HAP-1 (cell line): ENCODE results near the gene NKX2-1.

Experiments
- DNase-seq, 2 experiments: peaks; one replicate each; pipeline ENCODE4 v3.0.0-alpha.2; 2016 to 2020; ENCODE audit warnings: low spot score in 2 of 2
- H3K27me3 ChIP-seq: fragments of 250-450 bp; sonication (Bioruptor Pico); 2 replicates; pipeline ENCODE4 v1.5.1; 2020; ENCODE audit warnings: low read depth, mild to moderate bottlenecking, moderate library complexity
- H3K36me3 ChIP-seq: fragments of 250-450 bp; sonication (Bioruptor Pico); replicated peaks from 2 replicates; pipeline ENCODE4 v1.5.1; 2020; ENCODE audit warnings: mild to moderate bottlenecking
- H3K4me1 ChIP-seq: fragments of 250-450 bp; sonication (Bioruptor Pico); 2 replicates; pipeline ENCODE4 v1.5.1; 2020; ENCODE audit warnings: mild to moderate bottlenecking
- H3K4me3 ChIP-seq: fragments of 250-450 bp; sonication (Bioruptor Pico); 2 replicates; pipeline ENCODE4 v1.5.1; 2020; ENCODE audit warnings: mild to moderate bottlenecking, moderate library complexity
- H3K9me3 ChIP-seq: fragments of 250-450 bp; sonication (Bioruptor Pico); 2 replicates; pipeline ENCODE4 v1.5.1; 2020; ENCODE audit warnings: mild to moderate bottlenecking, moderate library complexity
- in situ Hi-C: fragments of 300-500 bp; cut with MboI; formaldehyde crosslinking; loops from 3 replicates; pipeline ENCODE4 v1.14.3; 2020; ENCODE audit warnings: low sequenced_read_pairs, inconsistent platforms, mixed read lengths

Gene NKX2-1

DNA sequence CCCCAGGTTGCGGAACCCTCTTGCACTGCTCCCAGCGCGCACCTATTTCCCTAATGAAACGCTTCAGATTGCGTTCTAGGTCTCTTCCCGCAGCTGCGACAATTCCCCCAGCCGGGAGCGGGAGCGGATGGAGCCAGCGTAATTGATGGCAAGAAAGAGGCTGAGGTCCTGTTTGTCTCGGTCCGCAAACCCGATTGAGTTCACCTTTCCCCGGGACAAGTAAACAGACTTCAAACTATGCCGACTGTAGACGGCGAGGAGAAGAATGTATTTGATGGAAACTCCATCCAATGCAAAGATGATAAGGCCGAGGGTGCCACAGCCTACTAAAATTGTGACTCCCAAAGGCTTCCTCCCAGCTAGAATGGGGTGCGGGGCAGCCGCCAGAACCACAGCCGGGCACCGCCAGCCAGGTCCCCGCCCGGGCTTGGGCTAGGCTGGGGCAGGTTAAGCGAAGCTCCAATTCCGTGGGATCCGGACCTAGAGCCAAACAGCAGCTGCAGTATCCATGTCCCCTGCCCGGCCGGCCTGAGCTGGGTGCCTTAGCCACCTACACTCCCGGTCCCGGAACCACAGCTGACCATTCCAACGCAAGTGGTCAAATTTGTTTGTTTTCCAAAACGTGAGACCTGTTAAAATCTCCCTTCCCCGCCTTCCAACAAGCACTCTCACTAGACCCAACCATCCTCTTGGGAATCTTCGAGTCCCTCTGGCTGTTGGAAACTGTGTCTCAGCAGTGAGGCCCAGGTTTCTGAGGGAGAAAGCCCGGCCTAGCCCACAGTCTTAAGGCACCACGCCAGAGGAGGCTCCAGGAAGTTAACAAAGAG, 5.5 kb downstream of the NKX2-1 start:
- H3K27me3 ChIP-seq, result 0 out of 2 replicates have a peak, but pooled peaks cover 2% of the 10 kb centered on the region
- H3K36me3 ChIP-seq, result no peaks in the 10 kb centered on the region
- H3K9me3 ChIP-seq, result no peaks in the 10 kb centered on the region
- in situ Hi-C loops, result no loop called here
- H3K4me1 ChIP-seq, result peaks cover 19% of the 10 kb centered on the region
- DNase-seq, result no peak
- H3K4me3 ChIP-seq, result no peak overlapping the region

DNA sequence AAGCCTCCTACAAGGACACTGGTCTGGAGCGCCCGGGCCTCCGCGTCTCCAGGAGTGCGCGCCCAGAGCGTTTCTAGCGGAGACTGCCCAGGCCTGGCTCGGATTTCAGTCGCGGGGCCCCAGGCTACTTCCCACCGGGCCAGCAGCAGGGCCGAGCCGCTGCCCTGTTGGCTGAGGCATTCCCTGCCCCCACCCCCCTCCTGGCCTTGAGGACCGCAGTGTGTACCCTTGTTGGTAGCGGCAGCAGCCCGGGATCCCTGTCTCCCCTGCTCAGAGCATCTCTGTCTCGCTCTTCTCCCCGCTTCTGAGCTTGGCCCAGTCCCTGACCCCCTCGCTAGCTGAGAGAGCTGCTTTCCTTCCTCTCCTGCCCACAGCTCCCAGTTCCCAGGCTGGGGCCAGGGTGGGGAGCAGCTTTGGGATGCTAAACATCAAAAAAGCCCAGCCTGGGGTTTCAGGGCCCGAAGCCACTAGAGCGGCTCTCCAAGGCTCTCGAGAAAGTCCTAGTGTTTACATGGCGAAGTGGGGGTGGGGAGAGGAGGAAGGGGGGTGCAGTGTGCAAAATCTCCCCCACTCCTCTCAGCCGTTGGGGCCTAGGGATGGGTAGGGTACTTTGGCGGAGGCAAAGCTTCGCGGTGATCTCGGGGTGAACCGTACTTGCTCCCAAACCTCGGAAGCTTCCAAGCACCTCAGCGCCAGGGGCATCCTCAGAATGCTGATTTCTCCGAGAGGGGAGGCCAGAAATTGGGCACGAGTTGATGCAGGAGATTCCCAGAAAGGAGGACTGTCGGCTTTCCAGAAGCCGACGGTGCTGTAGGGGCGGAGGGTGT, 6.4 kb downstream of the NKX2-1 start:
- Histone ChIP-seq H3K4me1 (peaks cover 27% of the 10 kb centered on the region), H3K36me3 (no peaks in the 10 kb centered on the region), H3K4me3 (no peak overlapping the region), H3K9me3 (no peaks in the 10 kb centered on the region), H3K27me3 (0 out of 2 replicates have a peak, but pooled peaks cover 2% of the 10 kb centered on the region)
- DNase-seq, result no peak
- in situ Hi-C loops, result no loop called here

DNA sequence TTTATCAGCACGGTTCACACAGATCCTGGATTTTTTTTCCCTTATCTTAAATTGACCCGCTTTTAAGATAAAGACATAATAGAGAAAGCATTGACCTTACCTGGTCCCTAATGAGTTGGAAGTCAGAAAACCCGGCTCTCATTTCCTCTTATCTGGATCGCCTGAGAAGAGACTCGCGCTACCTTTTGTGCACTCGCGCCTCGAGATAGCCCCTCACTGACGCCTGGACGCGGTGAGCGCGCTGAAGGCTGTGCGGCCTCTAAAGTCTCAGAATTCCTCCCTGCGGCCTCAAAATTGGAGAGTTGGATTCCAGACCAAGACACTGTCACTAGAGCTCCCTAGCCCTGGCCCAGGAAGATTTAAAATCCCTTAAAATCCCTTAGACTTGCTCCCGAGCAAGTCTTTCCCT, 7.0 kb downstream of the NKX2-1 start:
- H3K36me3 ChIP-seq, result no peaks in the 10 kb centered on the region
- H3K27me3 ChIP-seq, result 0 out of 2 replicates have a peak, but pooled peaks cover 2% of the 10 kb centered on the region
- H3K4me3 ChIP-seq, result no peak overlapping the region
- no peaks in the 10 kb centered on the region for H3K9me3 ChIP-seq
- H3K4me1 ChIP-seq, result peaks cover 29% of the 10 kb centered on the region
- in situ Hi-C loops, result no loop called here
- DNase-seq, result no peak

DNA sequence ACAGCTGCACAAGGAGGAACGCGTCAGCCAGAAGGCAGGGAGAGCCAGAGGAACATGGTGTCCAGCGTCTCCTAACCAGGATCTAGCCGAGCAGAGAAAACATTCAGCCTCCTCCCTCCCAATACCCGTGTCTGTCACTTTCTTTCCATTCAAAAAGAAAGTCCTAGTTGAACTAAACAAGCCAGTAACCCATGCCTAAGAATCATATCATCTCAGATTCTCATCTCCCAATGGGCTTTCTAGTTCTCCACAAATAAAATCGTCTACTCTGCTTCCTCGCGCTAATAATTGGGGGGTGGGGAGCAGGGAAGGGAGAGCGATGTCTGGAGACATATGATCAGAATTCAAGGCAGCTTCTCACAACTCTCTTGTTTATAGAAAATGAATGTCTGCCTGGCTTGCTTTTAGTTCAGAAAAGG, 7.4 kb downstream of the NKX2-1 start:
- H3K36me3 ChIP-seq, result no peaks in the 10 kb centered on the region
- no peak for DNase-seq
- no peak overlapping the region for H3K4me3 ChIP-seq
- in situ Hi-C loops, result no loop called here
- H3K4me1 ChIP-seq, result peaks cover 29% of the 10 kb centered on the region
- 0 out of 2 replicates have a peak, but pooled peaks cover 2% of the 10 kb centered on the region for H3K27me3 ChIP-seq
- H3K9me3 ChIP-seq, result no peaks in the 10 kb centered on the region

DNA sequence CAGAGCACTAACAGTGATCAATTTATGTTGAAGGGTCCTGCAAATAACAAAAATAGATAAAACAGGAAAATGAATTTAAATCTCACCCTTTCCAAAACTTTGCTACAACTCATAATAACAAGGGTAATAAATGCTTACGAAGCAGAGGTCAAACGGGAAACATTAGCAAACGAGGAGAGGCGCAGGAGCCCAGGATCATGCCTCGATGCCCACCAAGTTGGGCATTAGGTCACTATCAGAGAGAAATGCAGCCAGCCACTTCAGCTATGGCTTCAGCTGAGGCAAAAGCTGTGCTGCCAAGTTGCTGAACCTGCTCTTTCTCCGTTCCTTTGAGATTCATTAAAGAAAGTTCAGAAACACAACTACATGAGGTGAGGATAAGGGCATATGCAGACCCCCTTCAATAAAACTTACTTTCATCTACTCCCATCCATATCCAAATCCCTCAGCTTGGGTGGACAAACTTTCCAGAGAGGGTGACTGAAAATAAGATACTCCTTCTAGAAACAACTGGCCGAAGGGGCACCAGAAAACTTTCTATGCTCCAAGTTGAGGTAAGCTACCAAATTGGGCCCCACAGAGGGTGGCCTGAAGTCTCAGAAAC, 7.9 kb downstream of the NKX2-1 start:
- no peak for DNase-seq
- no peaks in the 10 kb centered on the region for H3K9me3 ChIP-seq
- peaks cover 29% of the 10 kb centered on the region for H3K4me1 ChIP-seq
- in situ Hi-C loops, result no loop called here
- peaks cover 3% of the 10 kb centered on the region for H3K27me3 ChIP-seq
- H3K36me3 ChIP-seq, result no peaks in the 10 kb centered on the region
- no peak overlapping the region for H3K4me3 ChIP-seq

DNA sequence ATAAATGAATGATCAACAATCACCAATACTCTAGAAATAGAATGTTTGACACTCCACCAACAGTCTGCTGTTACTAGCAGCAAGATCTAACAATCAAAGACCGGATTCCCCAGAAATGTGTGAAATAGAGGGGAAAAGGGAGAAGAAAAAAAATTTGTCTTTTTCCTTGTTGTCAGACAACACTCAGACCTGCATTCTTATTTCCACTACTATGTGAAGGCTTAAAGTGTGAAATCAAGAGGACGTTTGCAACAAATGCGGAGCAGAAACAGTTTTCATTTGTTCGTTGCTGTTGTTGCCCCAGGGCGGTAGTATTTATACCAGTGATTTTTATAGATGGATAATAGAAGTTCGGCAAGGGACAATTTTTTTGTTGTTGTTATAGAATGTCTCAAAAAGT, 9.2 kb downstream of the NKX2-1 start:
- in situ Hi-C loops, result no loop called here
- peaks cover 11% of the 10 kb centered on the region for H3K27me3 ChIP-seq
- H3K9me3 ChIP-seq, result no peaks in the 10 kb centered on the region
- no peak overlapping the region for H3K4me3 ChIP-seq
- no peak for DNase-seq
- H3K4me1 ChIP-seq, result peaks cover 29% of the 10 kb centered on the region
- H3K36me3 ChIP-seq, result no peaks in the 10 kb centered on the region

DNA sequence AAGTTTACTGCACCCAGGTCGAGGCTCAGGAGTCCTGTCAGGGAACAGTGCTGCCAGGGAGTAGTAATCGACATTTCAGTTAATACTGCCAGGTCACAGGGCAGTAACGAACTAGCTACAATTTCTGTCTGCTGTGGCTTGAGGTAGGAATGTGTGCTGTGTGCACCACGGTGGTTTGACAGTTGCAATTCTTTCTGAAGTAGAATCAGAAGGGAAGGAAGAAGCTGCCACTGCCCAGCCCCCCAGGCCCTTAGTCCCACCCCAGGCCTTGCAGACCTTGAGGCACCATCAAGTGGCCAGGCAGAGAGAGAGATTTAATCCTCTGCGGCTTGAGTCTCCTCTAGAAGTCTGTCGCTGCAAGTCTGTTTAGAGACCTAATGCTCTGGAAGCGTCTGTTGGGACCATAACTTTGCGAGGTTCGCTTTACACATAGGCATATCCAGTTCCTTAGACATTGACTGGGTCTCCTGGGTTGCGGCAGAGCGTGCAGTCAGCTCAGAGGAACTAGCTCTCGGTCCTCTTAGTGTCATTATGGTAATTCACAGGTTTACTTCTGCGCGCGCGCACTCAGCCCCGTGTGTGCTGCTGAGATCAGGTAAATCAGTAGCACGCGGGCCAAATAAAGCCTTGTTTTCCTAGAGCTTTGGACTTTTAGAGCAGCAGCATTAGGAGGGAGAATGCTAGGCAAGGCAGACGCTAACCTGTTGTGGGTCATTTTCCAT, 9.8 kb downstream of the NKX2-1 start:
- Histone ChIP-seq H3K36me3 (no peaks in the 10 kb centered on the region), H3K9me3 (no peaks in the 10 kb centered on the region), H3K27me3 (peaks cover 11% of the 10 kb centered on the region), H3K4me1 (peaks cover 33% of the 10 kb centered on the region), H3K4me3 (no peak overlapping the region)
- peak; percentile 41 to 63 for DNase-seq
- in situ Hi-C loops, result no loop called here

DNA sequence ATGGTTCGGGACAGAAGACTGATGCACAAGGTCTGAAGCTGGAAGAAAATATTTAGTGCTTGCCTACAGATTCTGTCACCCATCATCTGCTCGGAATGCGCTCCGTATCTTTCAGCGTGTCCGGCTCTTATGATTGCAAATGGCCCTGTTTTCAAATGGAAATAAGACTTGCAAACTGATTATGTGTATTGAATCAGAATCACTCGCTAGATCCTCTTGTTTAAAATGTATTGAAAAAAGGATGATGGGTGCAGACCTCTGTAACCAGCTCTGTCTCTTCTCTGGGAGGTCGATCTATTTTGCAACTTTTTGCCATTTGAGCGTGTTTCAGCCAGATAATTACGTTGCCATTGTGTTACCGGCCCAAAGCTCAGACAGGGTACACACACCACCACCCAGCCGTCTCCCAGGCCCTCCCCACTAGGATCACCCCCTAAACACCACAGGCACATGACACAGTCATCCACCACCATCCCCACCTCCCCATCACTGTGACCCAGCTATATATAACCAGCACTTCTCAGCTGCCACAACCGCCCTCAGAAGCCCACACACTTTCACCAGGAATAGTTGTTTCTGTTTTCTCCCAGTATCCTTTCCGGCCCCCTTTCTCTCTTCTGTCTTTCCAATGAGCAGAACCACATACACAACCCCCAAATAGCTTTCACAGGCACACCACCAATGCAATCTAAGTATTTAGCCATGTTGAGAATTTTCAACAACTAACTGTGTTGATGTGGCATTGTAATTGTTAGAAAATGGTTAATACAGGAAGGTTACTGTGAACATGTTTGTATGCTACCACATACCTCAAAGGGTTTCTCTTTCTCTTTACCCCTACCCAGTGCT, 10.7 kb downstream of the NKX2-1 start:
- H3K4me1 ChIP-seq, result peaks cover 39% of the 10 kb centered on the region
- no peaks in the 10 kb centered on the region for H3K9me3 ChIP-seq
- H3K36me3 ChIP-seq, result no peaks in the 10 kb centered on the region
- peak; percentile 50 to 78 for DNase-seq
- in situ Hi-C loops, result no loop called here
- no peak overlapping the region for H3K4me3 ChIP-seq
- H3K27me3 ChIP-seq, result peaks cover 11% of the 10 kb centered on the region

DNA sequence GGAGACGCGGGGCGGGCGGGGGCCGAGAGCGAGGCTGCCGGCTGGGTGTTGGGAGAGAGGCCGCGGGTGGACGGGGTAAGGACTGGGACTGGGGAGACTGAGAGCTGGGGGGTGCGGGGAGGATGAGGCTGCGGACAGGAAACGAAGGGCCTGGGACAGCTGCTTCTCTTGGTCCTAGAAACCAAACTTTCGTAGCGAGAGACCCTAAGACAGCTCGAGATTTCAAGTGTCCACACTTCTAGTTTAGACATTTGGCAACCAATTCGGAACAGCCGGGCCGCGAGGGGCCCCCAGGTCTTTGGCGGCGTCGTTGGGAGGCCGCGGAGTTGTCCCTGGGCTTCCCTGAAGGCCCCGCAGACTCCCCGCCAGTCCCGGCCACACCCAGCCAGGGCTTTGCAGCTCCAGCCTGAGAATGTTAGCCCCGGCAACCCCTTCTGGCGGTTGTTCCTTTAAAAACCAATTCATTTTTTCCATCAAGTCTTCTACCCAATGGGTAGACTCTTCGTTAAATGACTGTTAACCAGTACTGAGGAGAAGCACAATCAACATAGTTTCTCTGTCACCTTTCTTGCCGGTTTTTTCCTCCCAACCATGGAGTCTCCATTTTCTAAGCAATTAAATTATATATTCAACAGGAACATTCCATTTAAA, 11.5 kb downstream of the NKX2-1 start:
- H3K9me3 ChIP-seq, result no peaks in the 10 kb centered on the region
- no peaks in the 10 kb centered on the region for H3K36me3 ChIP-seq
- peaks cover 14% of the 10 kb centered on the region for H3K27me3 ChIP-seq
- H3K4me1 ChIP-seq, result peaks cover 41% of the 10 kb centered on the region
- in situ Hi-C loops, result no loop called here
- no peak overlapping the region for H3K4me3 ChIP-seq
- DNase-seq, result no peak

DNA sequence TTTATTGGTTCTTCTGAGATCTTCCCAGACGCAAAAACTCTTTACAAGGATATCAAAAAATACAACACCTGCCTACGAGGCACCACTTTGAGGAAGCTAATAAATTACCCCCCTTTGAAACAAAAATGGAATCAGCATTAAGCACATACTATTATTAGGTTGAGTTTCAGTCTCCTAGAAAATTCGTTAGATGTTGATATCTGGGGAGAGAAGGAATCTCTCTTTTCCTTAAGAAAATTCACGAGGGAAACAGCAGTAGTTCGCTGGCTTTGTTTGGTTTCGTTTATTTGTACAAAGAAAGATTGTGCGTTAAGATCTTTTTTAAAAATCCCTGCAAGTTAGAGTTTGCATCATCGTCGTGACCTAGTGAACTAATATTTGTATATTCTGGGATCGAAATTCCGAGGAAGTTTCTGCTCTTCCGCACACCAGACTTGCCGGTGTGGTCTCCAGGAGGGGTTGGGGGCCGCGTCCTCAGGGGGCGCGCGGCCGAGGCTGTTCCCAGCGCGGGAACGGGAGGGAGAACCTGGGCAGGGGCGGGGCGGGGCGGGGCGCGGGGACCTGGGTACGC, 12.1 kb downstream of the NKX2-1 start:
- Histone ChIP-seq H3K9me3 (no peaks in the 10 kb centered on the region), H3K4me1 (peaks cover 41% of the 10 kb centered on the region), H3K27me3 (peaks cover 20% of the 10 kb centered on the region), H3K36me3 (no peaks in the 10 kb centered on the region), H3K4me3 (no peak overlapping the region)
- in situ Hi-C loops, result no loop called here
- DNase-seq, result no peak

DNA sequence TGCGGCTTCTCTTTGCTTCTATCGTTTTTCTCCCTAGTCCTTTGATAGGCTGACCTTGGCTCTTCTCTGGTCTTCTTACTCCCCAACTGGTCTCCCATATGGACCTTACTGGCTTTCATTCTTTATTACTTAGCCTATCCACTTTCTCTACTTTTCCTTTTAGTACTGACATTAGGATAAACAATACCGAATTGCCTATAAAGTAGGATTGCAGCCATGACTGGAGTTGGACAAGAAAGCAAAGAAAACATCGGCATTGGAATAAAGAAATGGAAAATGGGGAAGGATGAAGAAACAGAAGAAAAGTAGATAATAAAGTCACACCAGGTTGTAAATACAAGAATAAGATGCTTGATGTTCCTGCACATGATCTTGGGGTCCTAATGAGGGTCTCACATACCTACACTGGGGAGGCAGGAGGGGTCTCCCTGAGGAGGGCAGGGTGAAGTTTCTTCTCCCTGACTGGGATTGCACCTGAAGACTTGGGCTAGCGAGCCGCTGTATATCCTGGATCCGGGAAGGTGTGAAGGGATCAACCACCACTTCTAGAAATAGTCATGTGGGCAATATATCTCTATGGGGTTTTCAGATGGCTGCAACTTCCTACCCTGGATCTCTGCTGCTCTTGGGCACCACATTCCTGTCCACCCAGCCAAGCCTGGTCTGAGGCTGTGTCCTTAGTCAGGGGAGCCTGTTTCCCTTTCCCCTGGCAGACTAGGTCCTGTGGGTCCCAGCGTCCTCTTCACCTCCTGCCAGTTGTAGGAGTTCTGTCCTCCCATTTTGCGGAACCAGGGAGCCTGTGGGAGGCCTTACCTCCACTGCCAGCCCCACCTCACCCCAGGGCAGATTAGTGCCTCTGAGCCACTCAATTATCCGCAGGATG, 13.1 kb downstream of the NKX2-1 start:
- in situ Hi-C loops, result no loop called here
- H3K4me3 ChIP-seq, result no peak overlapping the region
- peaks cover 29% of the 10 kb centered on the region for H3K27me3 ChIP-seq
- peaks cover 41% of the 10 kb centered on the region for H3K4me1 ChIP-seq
- H3K9me3 ChIP-seq, result no peaks in the 10 kb centered on the region
- no peak for DNase-seq
- no peaks in the 10 kb centered on the region for H3K36me3 ChIP-seq
